ENCODE results near the gene TMPRSS4. TPM values are rescaled to one million over a fixed set of nuclear protein-coding genes. Genes with fewer than 3 reads are reported as not detected.

Gene TMPRSS4
- total and polyA plus RNA-seq, 2 experiments from 2014 or later: 0.10 to 0.58 TPM

GRCh38 chr11:118068945-118069612 is 7.8 kb upstream of the TMPRSS4 start:
- Mint-ChIP-seq H3K27me3 (ENCODE audit: insufficient read depth, low read depth, poor library complexity) (peaks cover 6% of the 10 kb centered on the region), H3K27ac (no peak overlapping the region), H3K4me1 (peaks cover 3% of the 10 kb centered on the region), H3K36me3 (ENCODE audit: low read depth) (no peaks in the 10 kb centered on the region), H3K9me3 (no peaks in the 10 kb centered on the region), H3K4me3 (no peak overlapping the region)
- Histone ChIP-seq H3F3A (replicated peaks; ENCODE audit: low read depth) (no peaks in the 10 kb centered on the region), H3K27ac (ENCODE audit: low read depth) (no peak overlapping the region), H3K36me3 (ENCODE audit: insufficient read depth) (no peaks in the 10 kb centered on the region), H4K20me1 (replicated peaks; ENCODE audit: insufficient read depth) (no peaks in the 10 kb centered on the region), H3K4me1 (ENCODE audit: insufficient read depth) (no peaks in the 10 kb centered on the region), H3K79me2 (replicated peaks; ENCODE audit: insufficient read depth) (no peaks in the 10 kb centered on the region), H3K4me2 (no peak overlapping the region), H3K27me3 (ENCODE audit: insufficient read depth) (no peaks in the 10 kb centered on the region), H3K4me3 (no peak overlapping the region), H2AFZ (no peak overlapping the region), H3K9me2 (ENCODE audit: insufficient read depth) (no peaks in the 10 kb centered on the region)
- no peak for TF ChIP-seq NANOG (IDR thresholded peaks at IDR 0.05; ENCODE audit: borderline replicate concordance)
- no peak for TF ChIP-seq CREB1 (CRISPR knock-in tag; IDR thresholded peaks at IDR 0.05; ENCODE audit: low read depth)
- no peak for TF ChIP-seq EZH2 (IDR thresholded peaks at IDR 0.05; ENCODE audit: low read depth, unreplicated experiment)
- TF ChIP-seq JUNB (IDR thresholded peaks at IDR 0.05; ENCODE audit: unreplicated experiment): no peak
- no peak for TF ChIP-seq ZNF462 (CRISPR knock-in tag; IDR thresholded peaks at IDR 0.05)
- DNase-seq (ENCODE audit: low spot score): no peak
- ATAC-seq: no peak
